HG02798 (cell line): Measurements from ENCODE around the gene PIP4K2C.
"Not testable (repeated sequence)": the region's sequence is repeated elsewhere in the genome, so short reads cannot be mapped to it uniquely, and the experiment has no call there.

Experiments
- ATAC-seq: cut with Tn5 transposase; IDR thresholded peaks from one replicate; pipeline ENCODE4 v1.9.1; 2021; ENCODE audit warnings: mild to moderate bottlenecking; ENCODE audit not compliant: unreplicated experiment, poor library complexity

Gene PIP4K2C

GRCh38 chr12:57583008-57583831 lies 7.8 kb upstream of the PIP4K2C start:
- ATAC-seq, result peak; percentile 95

GRCh38 chr12:57584050-57584449 lies 6.9 kb upstream of the PIP4K2C start:
- ATAC-seq, result no peak

- ATAC-seq, result no peak
These were observed 6.3 kb upstream of the PIP4K2C start for GRCh38 chr12:57584690-57585089.

GRCh38 chr12:57585156-57585555 lies 5.8 kb upstream of the PIP4K2C start:
- ATAC-seq, result no peak

- ATAC-seq, result no peak
These were observed 4.9 kb upstream of the PIP4K2C start for GRCh38 chr12:57586128-57586527.

- no peak for ATAC-seq
These were observed 4.1 kb upstream of the PIP4K2C start for GRCh38 chr12:57586832-57587429.

- not testable (repeated sequence) for ATAC-seq
These were observed 1.9 kb upstream of the PIP4K2C start for GRCh38 chr12:57588951-57589610.

- no peak for ATAC-seq
These were observed 521 bp upstream of the PIP4K2C start for GRCh38 chr12:57590479-57590863.

GRCh38 chr12:57591782-57592325 lies 862 bp downstream of the PIP4K2C start:
- no peak for ATAC-seq

GRCh38 chr12:57592551-57593165 lies 1.7 kb downstream of the PIP4K2C start:
- no peak for ATAC-seq

- ATAC-seq, result no peak
These were observed 2.2 kb downstream of the PIP4K2C start for GRCh38 chr12:57593187-57593586.

GRCh38 chr12:57600395-57600794 lies 9.4 kb downstream of the PIP4K2C start:
- ATAC-seq, result no peak

GRCh38 chr12:57602544-57602943 lies 11.6 kb downstream of the PIP4K2C start:
- no peak for ATAC-seq

- no peak for ATAC-seq
These were observed 12.3 kb downstream of the PIP4K2C start for GRCh38 chr12:57603324-57603723.

GRCh38 chr12:57603815-57604453 lies 12.9 kb downstream of the PIP4K2C start:
- no peak for ATAC-seq

GRCh38 chr12:57604454-57604991 lies 13.5 kb downstream of the PIP4K2C start, which contains the start of gene DTX3:
Gene DTX3, plus strand, starts transcription at chr12:57604824. Its CDS starts 1,694 bp downstream, at chr12:57606518.
- peak; percentile 66 for ATAC-seq

- peak; percentile 19 for ATAC-seq
These were observed 14.2 kb downstream of the PIP4K2C start for GRCh38 chr12:57604992-57605810.

GRCh38 chr12:57605811-57606311 lies 14.9 kb downstream of the PIP4K2C start:
- ATAC-seq, result no peak

GRCh38 chr12:57606399-57606798 lies 15.4 kb downstream of the PIP4K2C start:
- no peak for ATAC-seq
